SU-DHL-6 (cell line): ENCODE results near the gene RING1.

Experiments used
- H2AFZ ChIP-seq: fragments of 200-600 bp; sonication (generic); 2 replicates; pipeline ENCODE4 v1.6.1; 2014; ENCODE audit warnings: low read depth, mild to moderate bottlenecking, moderate library complexity, mixed read lengths, antibody characterized with exemption, low read length; ENCODE audit not compliant: severe bottlenecking
- H3F3A ChIP-seq: fragments of 200-600 bp; shearing (Covaris generic); 2 replicates; pipeline ENCODE4 v1.6.0; 2016; ENCODE audit warnings: antibody characterized with exemption, mild to moderate bottlenecking; ENCODE audit not compliant: insufficient read depth
- H3K27ac ChIP-seq: fragments of 200-600 bp; sonication (generic); 2 replicates; pipeline ENCODE4 v1.5.1; 2016; ENCODE audit warnings: low read depth, mild to moderate bottlenecking, low read length, moderate library complexity, mixed read lengths
- H3K27me3 ChIP-seq: fragments of 200-600 bp; sonication (generic), shearing (Covaris generic); 2 replicates; pipeline ENCODE4 v1.6.0; 2014; ENCODE audit warnings: mild to moderate bottlenecking, low read length
- H3K36me3 ChIP-seq: fragments of 200-600 bp; sonication (generic); 2 replicates; pipeline ENCODE4 v1.6.1; 2014; ENCODE audit warnings: mild to moderate bottlenecking, low read length, mixed read lengths
- H3K4me2 ChIP-seq: fragments of 300-600, 200-600 bp; shearing (Covaris generic), sonication (generic); 2 replicates; pipeline ENCODE4 v1.6.0; 2014; ENCODE audit warnings: low read length, low read depth, mild to moderate bottlenecking; ENCODE audit not compliant: poor library complexity, severe bottlenecking
- H3K4me3 ChIP-seq: fragments of 200-600 bp; sonication (generic); 2 replicates; pipeline ENCODE4 v1.5.1; 2014; ENCODE audit warnings: antibody characterized with exemption, low read length, mild to moderate bottlenecking, mixed read lengths; ENCODE audit not compliant: insufficient read depth, poor library complexity, severe bottlenecking
- H3K79me2 ChIP-seq: fragments of 200-600 bp; sonication (generic); 2 replicates; pipeline ENCODE4 v1.6.1; 2014; ENCODE audit warnings: mild to moderate bottlenecking, low read length, moderate library complexity; ENCODE audit not compliant: insufficient read depth
- H3K9ac ChIP-seq: fragments of 200-600 bp; sonication (generic); 2 replicates; pipeline ENCODE4 v1.7.0; 2014; ENCODE audit warnings: mild to moderate bottlenecking, low read length
- H3K9me2 ChIP-seq: fragments of 200-600 bp; sonication (generic); replicated peaks from 2 replicates; pipeline ENCODE4 v1.6.1; 2014; ENCODE audit warnings: low read length; ENCODE audit not compliant: insufficient read depth
- H3K9me3 ChIP-seq: fragments of 200-600 bp; sonication (generic); 2 replicates; pipeline ENCODE4 v1.6.1; 2014; ENCODE audit warnings: low read length, mixed read lengths; ENCODE audit not compliant: insufficient read depth
- H4K20me1 ChIP-seq: fragments of 200-600 bp; sonication (generic); 2 replicates; pipeline ENCODE4 v1.6.1; 2014; ENCODE audit warnings: low read depth, mild to moderate bottlenecking, antibody characterized with exemption, low read length, moderate library complexity, mixed read lengths
- EZH2phosphoT487 ChIP-seq: fragments of 200-600 bp; sonication (generic), shearing (Covaris generic); conservative IDR thresholded peaks from 2 replicates; pipeline ENCODE4 v1.6.1; 2018; ENCODE audit warnings: mild to moderate bottlenecking, antibody characterized with exemption, low read length, moderate library complexity, mixed read lengths
- TF ChIP-seq, protein P1 (sequence below): fragments of 200-600 bp; sonication (generic); IDR thresholded peaks from one replicate; pipeline ENCODE4 v1.5.1; 2017; ENCODE audit warnings: antibody characterized with exemption, mild to moderate bottlenecking, low read length, moderate library complexity; ENCODE audit not compliant: insufficient read depth, poor library complexity, severe bottlenecking

The RING1 gene

DNA sequence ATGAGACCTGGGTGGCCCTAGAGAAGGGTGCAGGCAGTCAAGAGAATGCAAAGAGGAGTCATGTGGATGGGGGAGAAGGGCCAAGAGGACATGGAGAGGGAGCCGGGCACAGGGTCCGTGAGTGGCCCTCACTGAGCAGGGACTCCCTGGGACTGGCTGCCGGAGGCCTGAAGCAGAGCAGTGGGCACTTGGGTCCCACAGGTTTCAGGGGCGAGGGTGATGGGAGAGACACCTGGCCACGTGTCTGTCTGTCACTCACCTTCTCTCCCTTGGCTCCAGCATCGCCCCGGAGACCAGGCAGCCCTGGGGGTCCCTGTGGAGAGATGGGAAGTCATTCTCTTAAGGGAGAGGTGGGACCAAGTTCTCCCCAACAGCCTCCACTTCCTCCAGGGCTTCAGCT lies 41.5 kb upstream of the RING1 start:
- H4K20me1 ChIP-seq = no peaks in the 10 kb centered on the region
- no peaks in the 10 kb centered on the region for H3K36me3 ChIP-seq
- H3K79me2 ChIP-seq = no peaks in the 10 kb centered on the region
- no peak overlapping the region for H3K9ac ChIP-seq
- no peak overlapping the region for H2AFZ ChIP-seq
- no peak overlapping the region for H3K27ac ChIP-seq
- no peaks in the 10 kb centered on the region for H3F3A ChIP-seq
- no peaks in the 10 kb centered on the region for H3K27me3 ChIP-seq
- no peak for TF ChIP-seq EZH2phosphoT487
- TF ChIP-seq, protein P1, sequence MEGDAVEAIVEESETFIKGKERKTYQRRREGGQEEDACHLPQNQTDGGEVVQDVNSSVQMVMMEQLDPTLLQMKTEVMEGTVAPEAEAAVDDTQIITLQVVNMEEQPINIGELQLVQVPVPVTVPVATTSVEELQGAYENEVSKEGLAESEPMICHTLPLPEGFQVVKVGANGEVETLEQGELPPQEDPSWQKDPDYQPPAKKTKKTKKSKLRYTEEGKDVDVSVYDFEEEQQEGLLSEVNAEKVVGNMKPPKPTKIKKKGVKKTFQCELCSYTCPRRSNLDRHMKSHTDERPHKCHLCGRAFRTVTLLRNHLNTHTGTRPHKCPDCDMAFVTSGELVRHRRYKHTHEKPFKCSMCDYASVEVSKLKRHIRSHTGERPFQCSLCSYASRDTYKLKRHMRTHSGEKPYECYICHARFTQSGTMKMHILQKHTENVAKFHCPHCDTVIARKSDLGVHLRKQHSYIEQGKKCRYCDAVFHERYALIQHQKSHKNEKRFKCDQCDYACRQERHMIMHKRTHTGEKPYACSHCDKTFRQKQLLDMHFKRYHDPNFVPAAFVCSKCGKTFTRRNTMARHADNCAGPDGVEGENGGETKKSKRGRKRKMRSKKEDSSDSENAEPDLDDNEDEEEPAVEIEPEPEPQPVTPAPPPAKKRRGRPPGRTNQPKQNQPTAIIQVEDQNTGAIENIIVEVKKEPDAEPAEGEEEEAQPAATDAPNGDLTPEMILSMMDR = no peak
- no peaks in the 10 kb centered on the region for H3K9me3 ChIP-seq
- H3K9me2 ChIP-seq = no peaks in the 10 kb centered on the region
- no peak overlapping the region for H3K4me3 ChIP-seq
- H3K4me2 ChIP-seq = no peak overlapping the region

- Histone ChIP-seq H3K36me3 (no peaks in the 10 kb centered on the region), H4K20me1 (no peaks in the 10 kb centered on the region), H3K9ac (no peak overlapping the region), H3K27ac (no peak overlapping the region), H3K4me2 (no peak overlapping the region), H2AFZ (no peak overlapping the region), H3K27me3 (no peaks in the 10 kb centered on the region), H3F3A (no peaks in the 10 kb centered on the region), H3K9me2 (no peaks in the 10 kb centered on the region), H3K4me3 (no peak overlapping the region), H3K79me2 (no peaks in the 10 kb centered on the region), H3K9me3 (no peaks in the 10 kb centered on the region)
- TF ChIP-seq EZH2phosphoT487 = no peak
- TF ChIP-seq, protein P1 = no peak
Observed at GRCh38 chr6:33167374-33168283, 40.7 kb upstream of the RING1 start.

GRCh38 chr6:33168284-33168601 lies 40.1 kb upstream of the RING1 start:
- no peak overlapping the region for H2AFZ ChIP-seq
- H3K4me2 ChIP-seq = no peak overlapping the region
- TF ChIP-seq, protein P1 = no peak
- TF ChIP-seq EZH2phosphoT487 = no peak
- no peaks in the 10 kb centered on the region for H3K36me3 ChIP-seq
- no peaks in the 10 kb centered on the region for H3K9me2 ChIP-seq
- H3K27me3 ChIP-seq = no peaks in the 10 kb centered on the region
- H3K9me3 ChIP-seq = no peaks in the 10 kb centered on the region
- H3K79me2 ChIP-seq = no peaks in the 10 kb centered on the region
- no peak overlapping the region for H3K27ac ChIP-seq
- H3K4me3 ChIP-seq = no peak overlapping the region
- H3K9ac ChIP-seq = no peak overlapping the region
- no peaks in the 10 kb centered on the region for H4K20me1 ChIP-seq
- no peaks in the 10 kb centered on the region for H3F3A ChIP-seq
